ENCODE data around the gene NKD1.

The NKD1 gene

DNA sequence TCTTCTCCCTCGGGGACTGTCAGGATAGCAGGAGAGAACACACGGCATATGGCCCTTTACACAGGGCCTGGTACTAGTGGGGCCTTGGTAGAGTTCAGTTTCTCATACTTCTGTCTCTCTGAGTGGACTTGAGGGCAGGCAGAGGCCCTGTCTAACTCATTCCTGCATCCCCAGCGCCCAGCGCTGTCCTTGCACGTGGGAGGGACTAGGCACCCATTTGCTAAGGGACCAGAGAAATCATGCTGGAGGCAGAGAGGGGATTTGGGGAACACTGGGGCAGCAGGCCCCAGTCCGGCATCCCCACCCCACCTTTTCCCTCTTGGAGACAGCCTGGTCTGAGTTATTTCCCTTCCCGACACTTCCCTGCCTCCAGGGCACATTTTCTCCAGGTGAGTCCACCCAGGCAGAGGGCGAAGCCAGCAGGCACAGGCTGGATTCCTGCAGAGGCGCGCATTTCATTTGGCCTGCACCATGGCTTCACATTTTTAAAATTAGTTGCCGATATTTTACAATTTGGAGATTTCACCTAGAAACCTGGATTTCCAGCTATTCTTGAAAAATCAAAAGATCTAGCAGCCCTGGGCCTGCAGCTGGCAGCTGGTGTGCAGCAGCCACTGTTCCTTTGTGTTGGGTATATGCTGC lies 9.7 kb upstream of the NKD1 start:
- no peak for DNase-seq

DNA sequence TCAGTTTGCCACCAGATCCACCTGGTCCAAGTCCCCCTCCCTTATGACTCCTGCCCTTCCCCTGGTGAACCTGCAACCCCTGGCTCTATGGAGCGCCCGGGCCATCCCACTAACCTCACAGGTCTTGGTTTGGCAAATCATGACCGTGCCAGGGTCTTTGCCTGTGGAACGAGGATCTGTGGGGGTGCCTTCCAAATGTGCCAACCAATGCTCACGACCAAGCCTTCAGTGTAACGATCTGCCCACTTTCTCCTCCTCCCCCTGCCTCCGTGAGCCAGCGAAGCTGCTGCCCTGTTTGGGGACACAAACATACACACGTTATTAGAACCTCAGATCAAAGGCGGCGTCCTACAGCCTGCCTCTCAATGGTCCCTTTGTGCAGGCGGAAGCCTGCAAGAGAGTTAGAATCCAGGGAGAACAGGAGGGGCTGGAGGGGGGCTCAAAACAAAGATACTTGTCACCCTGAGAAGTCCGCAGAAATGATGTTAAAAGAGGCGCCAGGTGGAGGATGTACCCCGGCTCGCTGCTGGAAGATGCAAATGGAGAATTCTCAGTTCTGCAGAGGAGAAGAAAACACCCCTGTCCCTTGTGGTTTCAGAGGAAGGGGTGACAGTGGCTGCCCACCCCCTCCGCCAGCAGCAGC lies 9.0 kb upstream of the NKD1 start:
- no peak for DNase-seq

DNA sequence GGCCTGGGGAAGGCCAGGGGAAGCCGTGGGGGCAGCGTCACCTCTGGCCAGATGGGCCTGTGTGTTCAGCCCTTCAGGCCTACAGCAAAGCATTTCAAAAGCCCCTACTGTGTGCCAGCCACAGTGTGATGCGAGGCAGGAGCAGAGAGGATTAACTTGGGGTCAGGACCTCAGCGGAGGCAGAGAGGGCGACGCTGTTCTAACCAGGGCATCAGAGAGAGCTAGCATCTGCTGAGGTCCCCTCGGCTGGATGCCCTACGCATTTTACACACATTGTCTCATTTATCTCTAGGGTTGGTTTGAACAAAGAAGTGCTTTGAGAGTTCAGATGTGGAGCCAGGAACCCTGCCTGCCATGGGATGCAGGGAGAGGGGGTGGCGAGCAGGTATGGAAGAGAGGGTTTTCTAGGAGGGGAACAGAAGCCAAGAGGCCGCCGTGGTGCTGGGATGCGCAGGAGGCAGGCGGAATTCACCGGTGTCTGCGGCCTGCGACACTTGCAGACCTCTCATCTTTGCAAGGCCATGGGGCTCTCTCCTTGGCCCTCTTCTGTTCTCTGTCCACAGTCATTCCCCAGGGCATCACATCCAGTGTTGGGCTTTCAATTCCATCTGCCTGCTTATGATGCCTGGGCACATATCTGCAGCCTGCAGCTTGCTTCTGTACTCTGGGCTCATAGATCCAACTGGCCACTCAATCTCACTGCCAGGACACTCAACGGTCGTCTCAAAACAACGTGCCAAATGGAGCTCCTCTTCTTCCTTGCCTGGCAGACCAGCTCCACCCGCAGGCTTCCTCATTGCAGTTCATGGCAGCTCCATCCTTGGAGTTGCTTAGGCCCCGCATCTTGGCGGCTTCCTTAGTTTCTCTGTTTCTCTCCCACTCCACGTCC lies 8.1 kb upstream of the NKD1 start:
- DNase-seq = no peak

DNA sequence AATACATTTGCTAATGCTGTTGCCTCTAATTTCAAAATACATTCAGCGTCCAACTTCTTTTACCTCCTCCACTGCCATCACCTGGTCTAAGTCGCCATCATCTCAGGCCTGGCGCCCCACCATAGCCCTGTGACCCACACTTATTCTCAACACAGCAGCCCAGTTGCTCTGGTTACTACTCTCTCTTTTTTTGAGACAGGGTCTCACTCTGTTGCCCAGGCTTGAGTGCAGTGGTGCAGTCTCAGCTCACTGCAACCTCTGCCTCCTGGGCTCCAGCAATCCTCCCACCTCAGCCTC lies 7.5 kb upstream of the NKD1 start:
- no peak for DNase-seq

DNA sequence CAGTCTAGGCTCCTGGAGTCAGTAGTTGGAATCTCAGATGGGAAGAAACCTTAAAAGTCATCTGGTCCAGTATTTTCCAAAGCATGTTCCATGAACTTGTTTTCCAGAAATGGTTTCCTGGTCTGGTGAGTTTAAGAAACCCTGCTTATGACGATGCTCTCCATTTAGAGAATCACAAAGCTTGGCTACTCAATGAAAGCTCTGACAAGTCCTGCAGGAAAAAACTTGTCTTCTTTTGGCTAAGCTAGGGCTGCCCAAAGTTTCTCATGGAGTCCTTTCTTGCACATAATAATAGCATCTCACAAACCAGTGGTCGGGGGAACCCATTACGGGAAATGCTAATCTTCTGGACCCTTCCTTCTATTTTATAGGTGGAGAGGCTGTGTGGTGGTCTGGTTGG lies 5.5 kb upstream of the NKD1 start:
- no peak for DNase-seq

DNA sequence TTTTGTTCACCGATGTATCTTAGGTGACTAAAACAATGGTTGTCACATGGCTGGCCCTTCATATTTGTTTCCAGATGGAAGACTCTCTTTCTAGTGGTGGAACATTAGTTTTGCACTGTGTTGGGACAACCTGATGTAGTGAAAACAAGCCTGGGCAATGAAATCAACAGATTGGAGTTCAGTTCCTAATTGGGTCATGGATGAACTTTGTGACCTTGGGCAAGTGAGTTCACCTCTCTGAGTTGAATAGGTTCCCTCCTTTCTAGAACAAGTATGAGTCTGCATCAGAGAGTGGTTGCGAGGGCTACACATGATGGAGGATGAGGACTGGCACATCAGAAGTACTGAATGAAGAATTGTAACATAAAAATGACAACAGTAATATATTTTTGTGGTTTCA lies 2.1 kb upstream of the NKD1 start:
- no peak for DNase-seq

DNA sequence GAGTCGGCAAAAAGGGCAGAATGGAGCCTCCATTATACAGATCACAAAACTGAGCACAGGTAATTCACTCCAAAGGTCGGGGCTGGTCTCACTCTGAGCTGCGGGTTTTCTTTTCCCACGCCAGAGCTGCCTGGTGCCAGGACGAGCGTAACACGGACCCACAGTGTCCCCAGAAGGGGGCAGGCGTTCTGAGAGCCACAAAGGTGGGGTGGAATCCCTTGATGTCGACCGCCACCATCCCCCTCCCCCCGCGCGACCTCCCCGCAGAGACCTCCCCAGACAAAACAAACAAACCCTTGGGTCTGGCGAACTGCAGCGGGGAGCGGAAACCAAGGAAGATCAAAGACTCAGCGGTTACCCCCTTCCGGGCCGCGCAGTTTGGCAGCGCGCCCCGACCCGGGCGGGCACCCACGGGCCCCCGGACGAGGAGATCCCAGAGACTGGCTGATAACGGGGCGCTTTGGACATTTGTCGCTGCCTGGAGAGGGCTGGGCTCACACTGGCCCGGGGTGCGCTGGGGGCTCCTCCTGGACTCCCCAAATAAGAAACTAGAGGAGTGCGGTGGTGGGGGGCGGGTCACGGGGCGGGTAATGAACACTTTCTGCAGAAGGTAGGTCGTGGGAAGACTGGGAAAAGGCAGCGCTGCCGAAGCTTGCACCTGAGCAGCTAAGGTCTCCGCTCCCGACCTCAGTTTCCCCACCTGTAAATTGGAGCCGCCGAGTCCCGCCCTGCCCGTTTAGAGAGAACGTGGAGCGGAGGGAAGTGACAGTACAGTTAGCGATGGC lies 664 bp upstream of the NKD1 start:
- peak; percentile 64 to 74 for DNase-seq

DNA sequence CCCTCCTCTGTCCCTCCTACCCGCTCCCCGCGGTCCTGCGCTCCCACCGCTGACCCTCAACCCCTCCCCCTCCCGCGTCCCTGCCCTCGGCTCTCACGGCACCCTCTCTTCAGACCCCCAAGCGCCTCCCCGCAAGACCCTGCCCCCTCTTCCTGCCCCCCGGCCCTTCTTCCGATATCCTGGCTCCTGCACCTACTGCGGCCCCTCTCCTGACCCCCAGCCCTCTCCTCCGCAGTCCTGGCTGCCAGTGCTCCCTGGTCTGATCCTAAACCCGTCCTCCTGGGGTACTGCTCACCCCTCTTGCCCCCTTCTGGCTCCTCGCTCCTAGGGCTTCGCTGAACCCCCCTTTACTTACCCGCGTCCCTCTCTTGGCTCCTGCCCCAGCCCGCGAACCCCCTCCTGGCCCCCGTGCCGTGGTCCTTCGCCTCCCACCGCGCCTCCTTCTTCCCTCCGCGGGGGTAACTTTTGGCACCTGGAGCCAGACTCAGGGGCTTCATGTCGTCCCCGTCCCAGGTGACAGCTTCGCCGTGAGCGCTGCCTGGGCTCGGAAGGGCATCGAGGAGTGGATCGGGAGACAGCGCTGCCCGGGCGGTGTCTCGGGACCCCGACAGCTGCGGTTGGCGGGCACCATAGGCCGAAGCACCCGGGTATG lies 839 bp downstream of the NKD1 start:
- no peak for DNase-seq

DNA sequence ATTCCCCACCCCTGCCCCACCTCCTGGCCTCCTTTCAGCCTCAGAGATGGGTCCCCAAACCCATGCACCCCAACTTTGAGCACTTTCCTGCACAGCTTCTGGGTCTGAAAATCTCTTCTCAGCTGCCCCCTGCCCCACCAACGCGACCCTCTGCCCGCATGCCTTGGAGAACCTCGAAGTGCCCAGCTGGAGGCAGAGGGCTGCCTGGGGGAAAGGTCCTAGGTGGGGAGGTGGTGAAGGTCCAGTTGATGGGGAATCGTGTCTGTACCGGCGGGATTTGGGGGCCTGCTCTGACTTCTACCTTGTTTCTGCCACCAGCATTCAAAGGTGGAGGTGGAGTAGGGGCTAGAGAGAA lies 1.3 kb downstream of the NKD1 start:
- DNase-seq = no peak

DNA sequence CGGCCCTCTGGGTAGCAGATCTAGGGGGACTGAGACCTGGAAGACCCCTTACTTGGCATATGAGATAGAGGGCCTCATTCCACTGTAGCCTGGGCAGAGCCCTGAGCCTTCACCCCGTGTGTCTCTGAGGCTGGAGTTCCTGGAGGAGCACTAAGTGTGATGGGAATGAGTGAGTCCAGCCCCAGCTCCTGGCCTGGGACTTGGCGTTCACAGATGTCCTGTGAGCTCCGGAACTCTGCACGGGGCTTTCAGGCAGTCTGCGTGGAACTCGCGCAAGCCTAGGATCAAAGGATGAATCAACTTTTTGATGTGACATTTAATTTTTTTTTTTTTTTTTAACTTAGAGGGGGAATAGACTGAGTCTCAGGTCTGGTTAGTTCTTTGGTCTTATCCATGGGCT lies 1.8 kb downstream of the NKD1 start:
- peak; percentile 20 to 25 for DNase-seq

DNA sequence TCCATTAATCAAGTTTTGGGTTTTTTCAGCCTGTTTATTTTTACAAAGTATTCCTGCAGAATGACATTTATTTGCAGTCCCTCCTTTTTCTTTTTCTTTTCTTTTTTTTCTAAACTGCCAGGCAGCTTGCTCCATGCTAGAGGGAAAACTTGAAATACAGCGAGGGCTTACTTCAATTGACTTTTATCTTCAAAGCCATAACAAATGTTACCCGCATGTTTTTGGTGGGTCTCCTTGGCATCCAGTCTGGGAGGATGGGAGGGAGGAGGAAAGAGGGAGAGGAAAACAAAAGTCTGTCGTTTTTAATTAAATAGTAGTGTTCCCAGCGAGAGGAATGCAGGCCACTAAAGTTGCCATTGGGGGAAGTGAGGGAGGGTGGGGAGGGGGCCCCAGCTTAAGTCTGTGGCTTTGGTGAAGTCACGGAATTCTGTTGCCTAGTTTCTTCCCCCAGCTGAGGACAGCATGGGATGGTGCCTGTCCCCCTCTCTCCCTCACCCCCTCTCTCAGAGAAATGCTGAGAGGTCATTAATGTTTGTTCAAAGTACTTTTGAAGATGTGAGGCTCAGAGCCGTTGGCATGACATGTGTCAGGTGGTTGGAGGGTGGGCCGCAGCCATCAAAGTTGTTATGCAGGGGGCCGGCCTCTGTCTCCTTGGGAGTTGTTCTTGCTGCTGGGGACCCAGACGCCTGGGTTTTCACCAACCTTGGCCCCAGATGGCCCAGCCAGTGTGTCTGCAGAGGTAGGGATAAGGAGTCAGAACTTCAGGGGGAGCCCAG lies 2.9 kb downstream of the NKD1 start:
- DNase-seq = no peak

DNA sequence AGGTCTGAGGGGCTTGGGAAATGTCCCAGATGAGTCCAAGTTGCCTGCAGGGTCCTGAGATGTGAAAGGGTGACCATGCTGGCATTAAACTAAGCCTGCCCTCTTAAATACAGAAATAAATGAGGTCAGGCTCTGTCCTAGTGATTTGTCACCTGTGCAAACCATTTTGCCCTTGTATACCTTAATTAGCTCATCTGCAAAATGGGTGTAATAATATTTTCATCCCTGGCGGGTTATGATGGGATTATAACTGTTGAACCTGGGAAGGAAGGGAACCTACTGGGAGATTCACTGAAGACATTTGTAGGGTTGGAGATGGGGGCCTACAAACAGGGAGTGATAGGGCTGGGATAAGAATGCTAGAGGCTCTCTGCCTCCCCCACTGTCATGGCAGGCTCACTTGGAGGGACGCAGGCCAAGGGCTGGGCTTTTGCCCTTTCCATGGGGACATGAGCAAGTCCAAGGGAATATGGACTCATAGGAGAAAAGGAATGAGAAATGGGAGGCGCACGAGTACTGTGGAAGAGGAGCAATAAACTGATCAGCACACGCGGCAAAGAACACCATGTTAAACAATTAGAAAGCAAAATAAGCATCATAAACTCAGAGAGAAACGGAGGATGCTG lies 4.4 kb downstream of the NKD1 start:
- no peak for DNase-seq

DNA sequence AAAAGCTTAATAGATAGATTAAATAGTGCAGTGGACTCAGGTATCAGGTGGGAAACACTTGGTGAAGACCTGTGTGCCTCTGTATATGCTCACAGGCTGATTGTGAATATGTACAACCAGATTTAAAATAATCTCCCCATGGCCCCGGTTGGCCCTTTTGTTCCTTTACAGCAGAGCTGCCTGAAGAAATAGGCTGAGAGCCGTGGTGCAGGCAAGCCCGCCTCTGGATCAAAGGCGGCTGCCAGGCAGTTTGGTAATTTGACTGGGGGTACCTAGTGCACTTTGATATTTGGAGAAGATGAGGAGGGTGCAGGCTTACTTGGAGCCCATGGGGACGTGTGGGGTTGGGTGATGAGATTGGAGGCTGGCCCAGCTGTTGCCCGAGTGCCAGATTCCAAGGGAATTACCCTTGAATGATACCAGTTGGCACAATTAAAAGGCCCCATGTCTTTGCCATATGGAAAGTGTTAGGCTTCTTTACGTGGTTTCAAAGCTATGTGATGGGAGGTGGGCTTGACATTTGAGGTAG lies 5.0 kb downstream of the NKD1 start:
- DNase-seq = no peak

DNA sequence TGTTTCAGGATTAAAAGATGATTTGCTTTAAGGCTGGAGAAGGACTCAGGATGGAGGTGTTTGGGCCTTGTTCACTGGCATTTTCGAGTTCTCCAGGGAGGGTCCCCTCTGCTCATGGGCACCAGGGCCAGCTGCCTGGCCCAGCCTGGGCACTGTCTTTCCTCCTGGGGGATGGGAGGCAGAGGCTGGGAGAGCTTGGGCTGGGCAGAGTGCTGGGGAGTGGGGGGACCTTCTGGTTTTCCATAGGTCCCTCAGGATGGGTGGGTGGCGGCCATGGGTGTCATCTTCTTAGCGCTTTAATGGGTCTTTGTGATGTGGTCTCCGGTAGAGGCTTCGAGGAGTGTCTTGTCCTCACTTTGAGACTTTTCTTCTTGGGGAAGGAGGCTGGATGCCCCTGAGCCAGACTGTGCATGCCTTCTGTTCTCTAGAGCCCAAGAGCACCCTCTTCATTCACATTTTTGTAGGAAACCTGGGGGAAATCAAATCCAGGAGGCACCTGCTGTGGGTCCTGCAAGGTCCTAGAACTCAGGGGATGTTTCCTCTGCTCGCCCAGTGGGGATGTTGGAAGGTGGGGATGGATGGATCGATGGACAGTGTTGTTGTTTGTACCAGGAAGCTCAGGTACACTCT lies 5.7 kb downstream of the NKD1 start:
- DNase-seq = no peak

DNA sequence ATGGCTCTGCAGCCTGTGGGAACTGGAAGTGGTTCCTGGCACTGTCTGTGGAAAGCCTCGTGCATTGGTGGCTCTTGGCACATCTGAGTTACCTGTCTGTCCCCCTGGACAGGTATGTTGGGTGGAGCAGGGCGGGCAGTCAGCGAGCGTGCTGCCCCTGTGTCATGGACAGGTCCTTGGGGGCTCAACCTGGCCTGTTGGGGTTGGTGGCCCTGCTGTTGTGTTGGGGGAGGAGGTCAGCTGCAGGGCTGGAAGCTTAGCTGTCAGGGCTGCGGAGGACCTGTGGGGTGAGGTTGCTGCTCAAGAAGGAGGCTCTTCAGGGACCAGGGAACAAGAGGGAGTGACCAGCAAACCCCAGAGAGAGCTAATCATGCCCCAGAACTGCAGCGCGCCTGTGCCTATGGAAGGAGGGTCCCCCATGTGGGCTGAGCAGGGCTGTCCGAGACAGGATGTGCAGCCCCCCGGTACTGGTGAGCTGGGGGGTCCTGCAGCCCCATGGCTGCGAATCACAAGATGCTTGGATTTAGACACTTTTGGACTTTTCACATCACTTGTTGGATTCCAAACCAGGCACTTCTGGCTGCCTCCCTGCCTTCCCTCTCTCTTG lies 7.2 kb downstream of the NKD1 start:
- DNase-seq = no peak

DNA sequence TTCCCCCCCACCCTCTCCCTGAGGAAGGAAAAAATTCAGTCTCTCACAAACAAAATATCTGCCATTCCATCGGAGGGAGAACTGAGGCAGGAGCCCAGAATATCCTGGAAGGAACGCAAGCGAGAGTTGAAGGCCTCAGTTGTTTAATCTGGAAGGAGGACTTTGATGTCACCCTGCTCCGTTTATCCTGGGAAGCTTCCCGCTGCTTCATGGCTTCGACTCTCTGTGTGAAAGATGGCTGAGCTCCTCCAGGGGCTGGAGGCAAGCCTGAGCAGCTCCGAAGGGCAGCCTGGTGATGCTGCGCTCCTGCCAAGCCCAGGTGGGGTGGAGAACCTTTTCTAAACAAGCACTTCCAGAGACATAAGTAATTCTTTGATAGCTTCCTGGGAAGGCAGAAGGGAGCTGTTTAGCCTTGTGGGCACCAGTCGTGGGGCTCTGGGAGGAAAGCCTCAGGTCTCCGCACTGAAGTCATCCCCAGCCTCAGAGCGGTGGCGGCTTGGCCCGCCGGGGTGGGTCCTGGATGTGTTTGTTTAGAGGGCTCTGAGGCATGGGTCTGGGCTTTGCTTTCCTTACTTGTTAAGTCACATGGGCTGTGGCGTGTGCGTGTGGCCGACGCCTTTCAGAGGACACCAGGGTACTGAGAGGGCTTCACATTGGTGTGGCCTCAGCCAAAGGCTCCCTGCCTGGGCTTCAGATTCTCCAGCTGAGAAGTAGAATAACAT lies 7.9 kb downstream of the NKD1 start:
- no peak for DNase-seq

DNA sequence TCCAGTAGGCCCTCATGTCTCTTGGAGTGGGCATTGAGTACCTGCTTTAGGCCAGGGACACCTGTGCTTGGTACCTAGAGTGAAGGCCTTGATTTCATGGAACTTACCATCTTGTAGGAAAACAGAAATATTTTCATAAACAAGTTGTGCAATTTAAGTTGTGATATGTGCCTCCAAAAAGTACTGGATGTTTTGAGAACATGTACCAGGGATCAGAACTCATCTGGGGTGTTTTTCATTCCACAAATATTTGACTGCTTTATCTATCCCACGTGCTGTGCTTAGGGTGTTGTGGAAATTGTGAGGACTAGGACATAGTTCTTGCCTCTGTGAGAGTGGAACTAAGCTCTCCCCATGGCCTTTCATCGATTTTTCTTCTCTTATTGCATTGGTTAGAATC lies 8.8 kb downstream of the NKD1 start:
- no peak for DNase-seq

DNA sequence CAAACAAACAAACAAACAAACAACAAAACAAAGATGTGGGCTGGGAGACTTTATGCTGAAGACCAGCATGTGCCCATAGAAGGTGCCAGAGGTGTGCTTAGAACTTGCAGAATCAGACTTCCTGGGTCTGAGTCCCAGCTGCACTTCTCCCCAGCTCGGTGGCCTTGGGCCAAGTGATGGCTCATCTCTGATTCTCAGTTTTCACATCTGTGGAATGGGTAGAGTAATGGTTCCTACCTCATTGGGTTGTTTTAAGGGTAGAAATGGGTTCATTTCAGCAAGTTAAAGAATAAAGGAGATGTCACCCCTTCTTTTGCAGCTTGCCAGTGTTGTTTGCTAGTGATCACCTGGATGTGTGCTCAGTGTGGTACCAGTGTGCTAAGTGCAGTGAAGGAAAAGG lies 10.7 kb downstream of the NKD1 start:
- DNase-seq = no peak

DNA sequence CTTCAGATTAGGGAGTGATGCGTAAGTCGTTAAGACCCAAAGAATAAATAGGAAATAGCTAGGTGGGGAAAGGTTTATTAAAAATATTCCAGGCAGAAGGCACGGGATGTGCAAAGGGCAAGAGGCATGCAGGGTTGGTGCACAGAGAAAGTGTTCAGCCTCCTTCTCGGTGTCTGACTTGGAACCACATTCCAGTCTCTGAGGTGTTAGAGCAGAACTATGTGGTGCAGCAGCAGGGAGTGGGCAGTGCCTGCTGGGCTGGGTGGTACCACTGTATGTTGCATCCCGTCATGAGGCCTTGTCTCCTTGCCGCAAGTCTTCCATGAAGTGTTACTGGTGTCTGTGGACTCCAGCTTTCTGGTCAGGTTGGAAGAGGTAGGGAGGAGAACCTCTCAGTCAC lies 11.1 kb downstream of the NKD1 start:
- no peak for DNase-seq

Data from activated CD4-positive, alpha-beta T cell treated with anti-CD3 and anti-CD28 coated beads for 4 hours (primary cell).